ENCODE results near the gene NOLC1. TPM values are rescaled to one million over a fixed set of nuclear protein-coding genes. Genes with fewer than 3 reads are reported as not detected.
A peak's percentile ranks its signal among the peaks of the same experiment; 100 is the strongest.

NOLC1 gene
- total RNA-seq, 1 donor, result 30.7 TPM

- H3K4me3 ChIP-seq (ENCODE audit: low read depth, low read length), result no peak overlapping the region
- DNase-seq (ENCODE audit: low read depth), result no peak
- no peak for TF ChIP-seq CTCF (IDR thresholded peaks at IDR 0.05; ENCODE audit: insufficient read depth, low read depth, low read length)
Observed at GRCh38 chr10:102123223-102123622, 29.0 kb upstream of the NOLC1 start.

- DNase-seq (ENCODE audit: low read depth), result no peak
- H3K4me3 ChIP-seq (ENCODE audit: low read depth, low read length), result no peak overlapping the region
- TF ChIP-seq CTCF (IDR thresholded peaks at IDR 0.05; ENCODE audit: insufficient read depth, low read depth, low read length), result no peak
Observed at GRCh38 chr10:102131286-102132170, 20.7 kb upstream of the NOLC1 start.

- peak overlapping the region; percentile 78 for H3K4me3 ChIP-seq (ENCODE audit: low read depth, low read length)
- no peak for TF ChIP-seq CTCF (IDR thresholded peaks at IDR 0.05; ENCODE audit: insufficient read depth, low read depth, low read length)
- DNase-seq (ENCODE audit: low read depth), result no peak
Observed at GRCh38 chr10:102132193-102132562, 20.0 kb upstream of the NOLC1 start.

GRCh38 chr10:102132563-102133372, 19.4 kb upstream of the NOLC1 start, which contains the start of gene PPRC1:
PPRC1 (plus strand) TSS chr10:102133040; CDS start chr10:102133069, 29 bp downstream.
- TF ChIP-seq CTCF (IDR thresholded peaks at IDR 0.05; ENCODE audit: insufficient read depth, low read depth, low read length), result peak; percentile 85
- DNase-seq (ENCODE audit: low read depth), result peak; percentile 100
- peak within 1 kb of the TSS; percentile 78 for H3K4me3 ChIP-seq (ENCODE audit: low read depth, low read length)

- no peak for TF ChIP-seq CTCF (IDR thresholded peaks at IDR 0.05; ENCODE audit: insufficient read depth, low read depth, low read length)
- peak overlapping the region; percentile 78 for H3K4me3 ChIP-seq (ENCODE audit: low read depth, low read length)
- peak; percentile 79 for DNase-seq (ENCODE audit: low read depth)
Observed at GRCh38 chr10:102133373-102134195, 18.6 kb upstream of the NOLC1 start.

- peak overlapping the region; percentile 78 for H3K4me3 ChIP-seq (ENCODE audit: low read depth, low read length)
- TF ChIP-seq CTCF (IDR thresholded peaks at IDR 0.05; ENCODE audit: insufficient read depth, low read depth, low read length), result no peak
- no peak for DNase-seq (ENCODE audit: low read depth)
Observed at GRCh38 chr10:102134416-102134815, 17.8 kb upstream of the NOLC1 start.

Measured in fibroblast of villous mesenchyme (primary cell).